GM12873 (cell line): ENCODE results near the gene DCHS1.

Experiments
- TF ChIP-seq, protein P1 (sequence below): IDR thresholded peaks from 2 replicates; pipeline ENCODE4 v1.5.1; 2012; ENCODE audit warnings: low read depth, mild to moderate bottlenecking, moderate library complexity, low read length, control low read depth; ENCODE audit not compliant: insufficient read depth; ENCODE audit errors: missing control alignments

The DCHS1 gene

GRCh38 chr11:6655790-6656583, at the start of gene DCHS1:
Gene DCHS1 (minus strand): TSS chr11:6655809. CDS start chr11:6641613, 14,196 bp downstream.
- TF ChIP-seq, protein P1, sequence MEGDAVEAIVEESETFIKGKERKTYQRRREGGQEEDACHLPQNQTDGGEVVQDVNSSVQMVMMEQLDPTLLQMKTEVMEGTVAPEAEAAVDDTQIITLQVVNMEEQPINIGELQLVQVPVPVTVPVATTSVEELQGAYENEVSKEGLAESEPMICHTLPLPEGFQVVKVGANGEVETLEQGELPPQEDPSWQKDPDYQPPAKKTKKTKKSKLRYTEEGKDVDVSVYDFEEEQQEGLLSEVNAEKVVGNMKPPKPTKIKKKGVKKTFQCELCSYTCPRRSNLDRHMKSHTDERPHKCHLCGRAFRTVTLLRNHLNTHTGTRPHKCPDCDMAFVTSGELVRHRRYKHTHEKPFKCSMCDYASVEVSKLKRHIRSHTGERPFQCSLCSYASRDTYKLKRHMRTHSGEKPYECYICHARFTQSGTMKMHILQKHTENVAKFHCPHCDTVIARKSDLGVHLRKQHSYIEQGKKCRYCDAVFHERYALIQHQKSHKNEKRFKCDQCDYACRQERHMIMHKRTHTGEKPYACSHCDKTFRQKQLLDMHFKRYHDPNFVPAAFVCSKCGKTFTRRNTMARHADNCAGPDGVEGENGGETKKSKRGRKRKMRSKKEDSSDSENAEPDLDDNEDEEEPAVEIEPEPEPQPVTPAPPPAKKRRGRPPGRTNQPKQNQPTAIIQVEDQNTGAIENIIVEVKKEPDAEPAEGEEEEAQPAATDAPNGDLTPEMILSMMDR, result no peak

DNA sequence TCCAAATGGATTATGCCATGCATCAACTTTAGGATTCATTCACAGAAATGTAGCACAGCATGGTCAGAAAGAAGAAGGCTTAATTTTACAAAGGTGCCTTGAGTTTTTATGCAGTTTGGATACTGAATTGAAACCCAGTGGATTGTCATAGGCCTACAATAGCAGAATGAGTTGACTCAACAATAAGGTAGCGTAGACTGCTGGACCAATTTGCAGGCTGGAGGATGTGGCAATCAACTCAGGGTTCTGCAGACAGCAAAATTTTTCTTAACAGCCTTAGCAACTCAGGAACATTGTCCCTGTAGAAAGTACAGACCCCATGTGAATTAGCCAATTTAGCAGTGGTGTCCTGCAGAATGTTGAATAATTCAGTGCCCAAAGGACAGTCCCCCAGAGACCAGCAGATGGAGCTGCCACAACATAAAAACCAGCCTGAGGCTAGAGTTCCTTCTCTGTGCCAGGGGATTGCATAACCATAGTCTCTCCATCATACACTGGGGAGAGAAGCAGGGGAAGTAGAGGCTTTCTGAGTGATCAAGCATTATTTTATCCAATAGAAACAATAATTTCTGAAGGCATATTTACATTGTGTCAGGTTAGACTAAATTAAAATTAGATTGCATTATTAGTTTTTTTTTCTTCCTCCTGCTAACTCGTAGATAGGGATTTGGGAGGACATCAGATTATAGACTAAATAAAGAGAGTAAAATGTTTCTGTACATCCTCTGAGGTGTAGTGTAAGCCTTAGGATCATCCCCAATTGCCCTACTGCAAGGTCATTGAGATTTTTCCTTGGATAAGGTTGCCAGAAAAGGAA, 47.8 kb upstream of the DCHS1 start:
- TF ChIP-seq, protein P1, result peak; percentile 47

- TF ChIP-seq, protein P1, result no peak
Measured at GRCh38 chr11:6695377-6695776, 39.8 kb upstream of the DCHS1 start.

DNA sequence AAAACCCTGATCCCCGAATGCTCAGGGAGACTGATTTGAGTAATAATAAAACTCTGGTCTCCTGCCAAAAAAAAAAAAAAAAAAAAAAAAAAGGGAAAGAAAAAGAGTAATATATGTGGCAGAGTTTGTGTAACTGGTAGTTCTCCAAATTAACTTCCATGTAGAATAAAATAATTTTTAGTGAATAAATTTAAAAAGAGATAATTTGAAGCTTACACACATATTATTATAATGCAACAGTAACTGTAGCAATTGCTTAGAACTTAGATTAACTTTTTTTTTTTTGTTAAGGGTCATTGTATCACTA, 38.6 kb upstream of the DCHS1 start:
- TF ChIP-seq, protein P1, result no peak

GRCh38 chr11:6693342-6694228, 38.0 kb upstream of the DCHS1 start:
- TF ChIP-seq, protein P1, result no peak

DNA sequence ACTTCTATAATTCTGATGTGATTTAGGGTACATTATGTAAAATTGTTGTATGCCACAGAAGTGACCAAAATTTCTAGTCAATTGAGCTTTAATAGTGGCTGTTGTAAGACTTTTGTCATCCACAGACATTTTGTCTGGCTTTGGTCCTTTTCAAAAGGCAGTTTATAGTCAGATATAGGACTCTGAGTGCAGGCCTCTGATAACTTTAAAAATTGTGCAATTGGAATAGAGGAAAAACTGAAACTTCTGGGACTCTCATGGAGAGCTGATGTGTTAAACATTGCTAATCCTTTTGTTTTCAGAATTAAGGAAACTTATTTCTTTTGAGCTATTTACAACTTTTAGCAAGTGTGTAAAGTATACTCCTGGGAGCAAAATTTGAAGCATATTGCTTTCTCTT, 36.5 kb upstream of the DCHS1 start:
- TF ChIP-seq, protein P1, result no peak
